IPS-18c (cell line): ENCODE results near the gene ANGPT4.

Experiments
- H3K4me3 ChIP-seq: 2 replicates; pipeline ENCODE4 v1.7.0; 2013; ENCODE audit warnings: low read depth, mild to moderate bottlenecking, low read length, moderate library complexity; ENCODE audit not compliant: insufficient read depth
- H3K9me3 ChIP-seq: one replicate; pipeline ENCODE4 v1.6.1; 2013; ENCODE audit warnings: mild to moderate bottlenecking, low read length, moderate library complexity; ENCODE audit not compliant: control insufficient read depth, insufficient read depth

ANGPT4 gene

DNA sequence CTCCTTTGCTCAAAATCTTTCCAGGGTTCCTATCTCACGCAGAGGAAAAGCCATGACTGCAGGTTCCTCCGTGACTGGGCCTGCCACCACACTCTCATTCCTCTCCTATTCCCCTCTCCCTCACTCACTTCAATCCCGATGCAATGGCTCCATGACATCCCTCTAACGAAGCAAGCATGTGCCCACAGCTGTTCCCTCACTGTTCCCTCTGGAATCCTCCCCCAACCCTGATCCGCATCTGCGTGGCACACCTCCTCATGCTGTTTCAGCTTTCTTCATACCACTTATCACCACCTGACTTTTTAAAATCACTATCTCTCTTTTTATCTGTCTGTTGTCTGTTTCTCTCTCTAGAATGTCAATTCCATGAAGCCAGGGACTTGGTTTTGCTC is 25.5 kb downstream of the ANGPT4 start:
- Histone ChIP-seq H3K4me3 (no peak overlapping the region), H3K9me3 (no peaks in the 10 kb centered on the region)

DNA sequence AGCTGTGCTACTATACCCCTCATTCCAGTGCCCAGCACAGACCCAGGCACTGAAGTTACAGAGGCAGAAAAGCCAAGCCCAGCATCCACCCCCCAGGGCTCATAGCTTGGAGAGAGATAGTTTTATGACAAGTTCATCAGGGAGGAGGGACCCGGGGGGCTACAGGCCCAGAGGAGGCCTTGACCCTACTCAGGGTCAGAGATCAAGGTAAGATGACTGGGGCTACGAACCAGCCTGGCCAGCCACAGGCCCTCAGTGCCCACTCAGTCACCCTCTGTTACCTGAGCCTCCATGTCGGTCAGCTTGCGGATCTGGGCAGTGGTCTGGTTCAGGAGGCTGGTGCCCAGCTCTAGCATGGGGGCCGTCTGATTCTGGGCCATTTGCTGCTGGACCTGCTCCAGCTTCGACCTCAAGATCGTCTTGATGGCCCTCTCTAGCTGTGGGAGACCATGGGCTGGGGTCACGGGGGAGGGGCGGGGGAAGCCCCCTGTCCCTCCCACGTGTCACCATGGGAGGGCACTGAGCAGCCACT is 26.1 kb downstream of the ANGPT4 start:
- Histone ChIP-seq H3K4me3 (no peak overlapping the region), H3K9me3 (no peaks in the 10 kb centered on the region)

DNA sequence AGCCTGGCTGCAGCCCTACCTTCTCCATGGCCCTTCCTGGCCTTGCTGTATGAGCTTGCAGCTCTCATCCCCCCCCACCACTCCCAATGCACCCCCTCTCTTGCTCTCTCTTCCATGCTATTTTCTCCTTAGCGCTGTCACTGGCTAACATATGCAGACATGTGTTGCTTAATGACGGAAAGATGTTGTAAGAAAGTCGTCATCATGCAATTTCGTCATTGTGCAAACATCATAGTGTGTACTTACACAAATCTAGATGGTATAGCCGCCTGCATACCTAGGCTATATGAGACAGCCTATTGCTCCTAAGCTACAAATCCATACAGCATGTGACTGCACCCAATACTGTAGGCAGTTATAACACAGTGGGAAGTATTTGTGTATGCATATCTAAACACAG is 27.0 kb downstream of the ANGPT4 start:
- H3K4me3 ChIP-seq = no peak overlapping the region
- H3K9me3 ChIP-seq = no peaks in the 10 kb centered on the region

DNA sequence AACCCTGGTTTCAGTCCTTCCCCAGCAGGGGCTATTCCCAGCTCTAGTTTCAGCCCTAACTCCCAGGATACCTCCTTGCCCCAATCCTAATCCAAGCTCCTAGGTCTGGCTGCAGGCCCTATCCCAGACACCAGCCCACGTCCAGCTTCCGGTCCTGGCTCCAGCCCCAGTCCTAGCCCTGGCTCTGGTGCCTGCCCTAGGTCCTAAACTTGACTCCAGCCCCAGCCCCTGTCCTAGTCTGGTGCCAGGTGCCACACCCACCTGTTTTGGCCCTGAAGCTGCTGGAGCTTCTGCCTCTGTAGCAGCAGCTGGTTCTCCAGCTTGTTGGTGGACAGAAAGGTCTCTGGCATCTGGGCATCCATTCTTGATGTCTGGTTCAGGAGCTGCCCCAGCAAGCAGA is 28.1 kb downstream of the ANGPT4 start:
- Histone ChIP-seq H3K9me3 (no peaks in the 10 kb centered on the region), H3K4me3 (no peak overlapping the region)

DNA sequence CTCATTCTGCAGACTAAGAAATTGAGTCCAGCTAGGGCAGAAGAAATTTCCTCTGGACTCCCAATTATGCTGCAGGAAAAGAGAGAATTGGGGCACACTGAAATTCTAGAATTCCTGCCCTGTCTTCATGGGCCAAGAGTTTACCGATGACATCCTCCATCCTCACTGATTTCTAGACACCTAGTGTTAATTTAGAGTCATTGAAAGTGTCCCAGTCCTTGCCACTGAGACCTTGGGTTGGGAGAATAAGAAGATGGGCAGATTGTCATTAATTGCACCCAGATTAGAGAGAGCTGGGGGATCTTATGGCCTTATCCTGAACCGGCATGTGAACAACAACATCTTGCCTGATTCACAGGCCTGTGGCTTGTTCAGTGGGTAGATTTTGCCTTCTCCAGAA is 29.0 kb downstream of the ANGPT4 start:
- Histone ChIP-seq H3K4me3 (no peak overlapping the region), H3K9me3 (no peaks in the 10 kb centered on the region)

DNA sequence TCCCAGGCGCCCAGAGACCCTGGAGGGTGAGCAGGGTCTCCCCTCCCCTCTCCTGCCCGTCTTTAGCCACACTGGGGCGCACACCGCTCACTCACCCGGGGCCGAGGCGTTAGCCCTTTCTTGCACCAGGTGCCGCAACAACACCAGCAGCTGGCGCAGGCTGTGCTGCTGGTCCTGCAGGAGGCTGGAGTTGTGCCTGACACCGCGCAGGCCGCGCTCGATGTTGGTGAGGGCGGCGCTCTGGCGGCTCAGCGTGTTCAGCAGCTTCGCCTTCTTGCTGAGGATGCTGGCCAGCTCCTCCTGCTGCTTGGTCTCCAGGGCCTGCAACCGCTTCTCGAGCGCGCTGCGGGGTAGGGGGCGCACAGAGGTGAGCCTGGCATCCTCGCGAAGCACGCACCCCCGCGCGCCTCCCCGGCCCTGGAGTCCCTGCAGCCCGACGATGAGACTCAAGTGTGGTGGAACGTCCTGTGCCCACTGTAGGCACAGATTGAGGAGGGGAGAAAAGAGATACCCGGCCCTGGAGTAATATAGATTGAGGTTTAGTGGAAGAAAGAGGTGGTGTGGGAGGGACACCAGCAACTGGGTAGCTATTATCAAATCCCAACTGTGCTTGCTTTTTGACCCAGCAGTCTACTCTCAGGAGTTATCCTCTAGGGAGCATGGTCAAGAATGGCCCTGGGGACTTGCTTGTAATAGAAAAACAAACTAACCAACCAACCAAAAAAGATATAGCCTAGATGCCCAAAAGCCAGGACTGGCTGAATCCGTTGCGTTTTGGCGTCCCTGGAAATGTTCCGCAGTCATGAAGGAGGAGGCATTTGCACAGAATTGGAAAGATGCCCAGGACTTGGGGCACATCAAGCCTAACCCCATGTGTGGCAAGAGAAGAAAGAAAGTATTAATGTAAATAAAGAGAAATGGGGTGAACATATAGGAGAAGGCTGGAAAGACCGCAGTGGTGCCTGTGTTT is 30.9 kb downstream of the ANGPT4 start:
- H3K9me3 ChIP-seq = no peaks in the 10 kb centered on the region
- no peak overlapping the region for H3K4me3 ChIP-seq

DNA sequence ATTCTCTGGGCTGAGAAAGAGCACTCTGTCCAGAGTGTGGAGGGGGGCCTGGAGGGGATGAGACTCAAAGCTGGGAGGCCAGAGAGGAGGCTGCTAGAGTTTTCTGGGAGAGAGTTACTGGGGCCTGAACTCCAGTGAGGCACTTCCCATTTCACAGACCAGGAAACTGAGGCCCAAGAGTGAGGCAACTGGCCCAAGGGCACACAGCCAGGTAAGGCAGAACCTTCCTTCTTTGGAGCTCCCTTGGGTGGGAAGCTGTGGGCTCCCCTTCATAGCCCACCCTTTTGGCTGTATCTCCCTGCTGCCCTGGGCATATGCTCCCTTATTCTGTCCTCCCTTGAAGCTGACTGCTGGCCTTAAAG is 34.4 kb downstream of the ANGPT4 start:
- Histone ChIP-seq H3K9me3 (no peaks in the 10 kb centered on the region), H3K4me3 (no peak overlapping the region)

DNA sequence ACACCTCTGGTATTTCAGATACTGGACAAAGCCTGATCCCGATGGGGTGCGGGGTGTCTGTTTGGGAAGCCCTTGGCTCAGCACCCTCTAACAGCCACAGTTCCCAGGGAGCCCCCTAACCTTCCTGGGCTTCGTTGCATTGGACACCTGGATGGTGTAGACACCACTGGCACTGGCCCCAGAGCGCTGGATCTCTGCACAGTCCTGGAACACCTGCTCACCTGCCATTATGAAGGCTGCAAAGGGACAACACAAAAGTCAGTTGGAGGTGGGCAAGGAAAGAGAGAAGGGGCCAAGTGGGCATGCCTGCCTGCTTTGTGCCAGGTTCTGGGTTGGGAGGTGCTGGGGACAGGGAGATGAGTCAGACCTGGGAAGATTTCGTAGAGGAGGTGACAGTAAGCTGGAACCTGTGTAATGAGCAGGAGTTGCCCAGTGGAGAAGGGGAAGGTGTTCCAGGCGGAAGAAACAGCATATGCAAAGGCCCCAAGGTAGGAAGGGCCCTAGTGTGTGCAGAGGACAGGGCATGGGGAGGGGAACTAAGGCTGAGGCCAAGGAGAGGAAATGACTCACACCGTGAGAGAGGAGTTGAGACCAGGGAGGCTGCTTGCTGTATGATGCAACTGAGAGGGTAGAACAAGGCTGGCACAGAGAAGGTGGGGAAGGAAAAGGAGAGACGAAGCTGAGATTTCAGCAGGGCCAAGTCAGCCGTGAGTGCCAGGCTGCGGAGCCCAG is 34.9 kb downstream of the ANGPT4 start:
- Histone ChIP-seq H3K9me3 (no peaks in the 10 kb centered on the region), H3K4me3 (no peak overlapping the region)

DNA sequence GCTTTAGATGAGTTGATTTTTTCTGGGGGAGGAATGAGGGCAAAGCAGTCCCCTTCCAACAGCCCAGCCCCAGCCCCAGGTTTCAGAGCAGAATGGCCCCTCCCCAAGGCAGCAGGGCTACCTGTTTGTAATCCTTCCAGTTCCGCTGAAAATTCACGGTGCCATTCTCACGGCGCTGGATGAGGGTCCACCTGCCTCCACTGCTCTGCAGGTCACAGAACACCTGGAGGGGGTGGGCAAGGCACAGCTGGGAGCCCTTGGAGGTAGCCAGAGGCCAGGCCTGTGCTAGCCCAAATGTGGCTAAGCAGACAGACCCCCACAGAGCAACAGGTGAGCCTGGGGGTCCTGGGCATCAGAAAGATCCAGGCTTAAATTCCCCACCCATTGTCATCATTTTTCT is 36.5 kb downstream of the ANGPT4 start:
- Histone ChIP-seq H3K9me3 (no peaks in the 10 kb centered on the region), H3K4me3 (no peak overlapping the region)

DNA sequence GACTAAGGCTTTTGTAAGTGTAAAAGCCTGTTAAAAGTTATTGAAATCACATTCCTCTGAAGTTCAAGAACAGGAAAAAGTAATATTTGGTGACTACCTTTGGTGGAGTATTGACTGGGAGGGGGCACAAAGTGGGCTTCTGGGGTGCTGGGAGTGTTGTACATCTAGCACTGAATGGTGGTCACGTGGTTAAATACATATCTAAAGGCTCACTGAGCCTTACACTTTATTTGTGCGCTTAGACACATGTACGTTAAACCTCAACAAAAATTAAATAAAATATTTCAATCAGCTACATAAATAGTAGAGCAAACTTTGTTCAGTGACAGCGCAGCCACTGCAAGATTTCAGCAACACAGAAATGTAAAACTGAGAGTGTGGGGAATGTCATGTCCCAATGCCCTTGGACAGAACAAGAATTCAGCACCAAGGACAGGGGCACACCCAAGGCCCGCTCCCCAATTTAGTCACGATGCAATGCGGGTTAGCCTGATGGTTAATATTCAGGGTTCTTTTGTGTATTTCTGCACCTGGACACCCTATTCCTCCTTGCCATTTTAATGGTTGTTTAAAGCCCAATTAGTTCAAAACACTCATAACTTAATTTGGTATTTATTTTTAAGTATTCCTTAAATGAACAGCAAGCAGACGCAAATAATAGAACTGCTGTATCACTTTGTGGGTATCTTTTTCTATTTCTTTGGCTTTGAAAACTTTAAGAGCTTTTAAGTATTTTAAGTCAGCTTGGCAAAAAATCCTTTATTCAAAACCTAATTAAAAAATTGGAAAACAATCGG is 37.4 kb downstream of the ANGPT4 start:
- H3K4me3 ChIP-seq = no peak overlapping the region
- H3K9me3 ChIP-seq = no peaks in the 10 kb centered on the region

DNA sequence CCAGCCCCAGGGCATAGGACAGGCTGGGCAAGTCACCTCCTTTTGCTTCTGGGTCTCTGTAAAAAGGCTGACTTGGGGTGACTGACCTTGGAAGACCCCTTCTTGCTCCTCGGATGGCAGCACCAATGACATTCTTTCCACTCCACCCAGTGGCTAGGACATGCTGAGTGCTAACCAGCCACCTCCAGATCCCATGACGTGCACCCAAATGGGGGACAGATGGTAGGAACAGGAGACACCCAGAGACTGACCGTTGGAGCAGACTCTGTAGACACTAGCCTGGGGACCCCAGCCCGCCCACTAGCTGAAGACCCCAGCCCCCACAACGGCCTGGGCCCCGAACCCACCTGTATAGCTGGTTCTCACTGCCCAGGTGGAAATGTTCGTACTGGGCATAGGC is 38.3 kb downstream of the ANGPT4 start:
- Histone ChIP-seq H3K9me3 (no peaks in the 10 kb centered on the region), H3K4me3 (no peak overlapping the region)

DNA sequence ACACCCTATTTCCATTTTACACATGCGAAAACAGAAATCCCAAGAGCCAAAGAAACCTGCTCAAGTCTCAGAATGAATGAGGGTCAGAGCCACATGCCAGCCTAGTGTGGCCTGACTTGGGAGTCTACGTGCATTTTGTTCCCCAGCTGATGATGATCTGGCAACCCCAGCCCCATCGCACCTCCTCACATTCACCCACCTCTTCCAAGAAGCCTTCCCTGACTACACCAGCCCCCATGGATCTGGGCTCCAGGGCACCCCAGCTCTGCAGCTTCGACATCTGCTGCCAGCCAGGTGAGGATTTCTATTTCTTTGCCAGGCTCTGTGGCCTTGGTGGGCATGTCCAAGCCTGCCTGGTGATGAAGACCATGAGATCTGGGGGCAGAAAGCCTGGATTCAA is 41.0 kb downstream of the ANGPT4 start:
- H3K4me3 ChIP-seq = no peak overlapping the region
- H3K9me3 ChIP-seq = peaks cover 3% of the 10 kb centered on the region

DNA sequence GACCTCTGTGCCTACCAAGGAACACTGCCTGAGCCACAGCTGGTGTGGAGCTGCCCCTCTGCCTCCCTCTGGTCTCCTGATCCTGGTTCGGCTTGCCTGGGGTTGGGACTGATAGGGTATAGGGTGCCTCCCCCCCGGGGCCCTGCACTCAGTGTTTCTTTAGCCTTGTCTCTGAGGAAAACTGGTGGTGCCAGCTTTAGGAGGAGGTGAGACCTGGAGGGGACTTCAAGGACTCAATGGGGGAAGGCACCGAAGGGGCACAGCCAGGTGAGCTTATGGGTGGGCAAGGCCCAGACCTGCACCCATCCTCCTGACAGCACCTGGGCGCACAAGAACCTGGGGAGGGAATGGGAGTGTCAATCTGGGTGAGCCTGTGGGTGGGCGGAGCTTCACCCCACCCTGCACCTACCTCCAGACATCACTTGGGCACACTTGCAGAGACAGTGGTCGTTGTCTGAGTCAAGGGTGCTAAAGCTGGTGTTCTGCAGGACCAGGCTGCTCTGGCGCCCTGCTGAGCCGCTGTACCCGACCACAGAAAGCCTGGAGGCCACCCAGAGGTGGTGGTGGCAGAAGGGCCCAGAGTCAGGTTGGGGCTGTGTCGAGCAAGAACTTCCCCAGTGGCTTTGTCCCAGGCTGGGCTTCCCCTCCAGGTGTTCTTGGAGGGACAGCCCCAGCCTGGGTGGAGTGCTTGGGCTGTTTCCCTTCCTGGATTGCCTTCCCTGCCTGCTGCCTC is 42.1 kb downstream of the ANGPT4 start:
- Histone ChIP-seq H3K9me3 (peaks cover 3% of the 10 kb centered on the region), H3K4me3 (no peak overlapping the region)

DNA sequence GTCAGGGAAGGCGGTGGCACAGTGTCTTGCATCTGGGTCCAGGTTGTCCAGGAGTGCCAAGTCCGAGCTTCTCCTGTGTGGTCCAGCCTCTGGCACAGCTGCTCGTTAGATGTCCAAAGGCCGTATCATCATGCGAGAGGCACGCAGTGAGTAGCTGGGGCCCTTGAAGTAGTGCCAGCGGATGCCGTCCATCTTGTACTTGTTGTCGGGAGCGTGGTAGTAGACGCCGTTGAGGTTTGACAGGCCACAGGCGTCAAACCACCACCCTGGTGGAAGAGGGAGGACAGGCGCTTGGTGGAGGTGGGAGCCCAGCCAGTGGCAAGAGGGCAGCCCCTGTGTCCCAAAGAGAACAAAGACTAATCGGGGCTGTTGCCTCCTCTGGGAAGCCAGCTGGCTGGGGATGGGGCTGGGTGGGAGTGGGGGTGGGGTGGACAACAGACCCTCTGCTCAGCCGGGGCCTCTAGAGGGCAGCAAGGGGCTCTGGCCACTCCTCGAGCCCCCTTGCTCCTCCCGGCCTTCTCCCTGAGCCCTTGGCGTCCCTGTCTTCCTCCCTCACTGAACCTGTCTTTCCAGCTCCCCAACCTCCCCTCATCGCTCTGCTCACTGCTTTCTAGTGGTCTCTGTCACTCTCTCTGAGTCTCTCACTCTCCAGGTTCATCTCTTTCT is 43.1 kb downstream of the ANGPT4 start:
- Histone ChIP-seq H3K4me3 (no peak overlapping the region), H3K9me3 (peaks cover 3% of the 10 kb centered on the region)

DNA sequence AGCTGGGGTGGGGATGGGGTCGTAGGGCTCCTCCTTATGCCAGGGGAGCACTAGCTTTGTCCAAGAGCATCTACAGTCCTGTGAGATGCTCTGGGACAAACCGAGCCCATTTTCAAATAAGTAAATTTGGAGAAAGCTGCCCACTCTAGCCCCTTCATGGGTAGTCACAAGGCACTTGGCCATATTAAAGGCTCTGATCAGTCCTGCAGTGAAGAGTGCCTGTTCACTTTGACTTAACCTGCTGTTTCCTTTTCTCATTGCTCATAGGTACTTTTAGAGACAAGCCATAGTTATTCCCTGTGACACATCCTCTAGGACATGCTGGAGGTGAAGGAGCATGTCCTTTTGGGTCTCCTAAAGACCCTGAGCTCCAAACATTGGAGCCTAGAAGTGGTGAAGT is 44.2 kb downstream of the ANGPT4 start:
- Histone ChIP-seq H3K9me3 (peaks cover 3% of the 10 kb centered on the region), H3K4me3 (no peak overlapping the region)

DNA sequence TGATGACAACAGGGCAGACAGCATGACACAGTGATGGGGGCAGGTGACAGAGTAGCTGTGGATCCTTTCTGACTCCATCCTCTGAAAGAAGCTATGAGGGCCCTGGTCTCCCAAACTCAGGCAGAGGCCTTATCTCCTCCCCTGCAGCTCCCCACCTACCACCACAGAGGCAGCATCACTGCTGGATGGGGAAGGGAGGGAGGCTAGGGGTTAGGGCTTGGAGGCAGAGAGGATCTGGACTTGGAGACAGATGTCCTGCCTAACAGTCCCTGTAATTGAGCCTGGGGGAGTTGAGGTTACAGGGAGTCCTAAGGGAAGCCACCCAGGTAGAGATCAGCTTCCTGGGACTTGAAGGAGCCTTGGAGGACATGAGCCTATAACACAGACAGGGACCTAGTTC is 44.7 kb downstream of the ANGPT4 start:
- Histone ChIP-seq H3K4me3 (no peak overlapping the region), H3K9me3 (peaks cover 3% of the 10 kb centered on the region)
